ENCODE measurements around the gene BCR.
"Not testable (repeated sequence)": the region's sequence is repeated elsewhere in the genome, so short reads cannot be mapped to it uniquely, and the experiment has no call there.

The BCR gene

DNA sequence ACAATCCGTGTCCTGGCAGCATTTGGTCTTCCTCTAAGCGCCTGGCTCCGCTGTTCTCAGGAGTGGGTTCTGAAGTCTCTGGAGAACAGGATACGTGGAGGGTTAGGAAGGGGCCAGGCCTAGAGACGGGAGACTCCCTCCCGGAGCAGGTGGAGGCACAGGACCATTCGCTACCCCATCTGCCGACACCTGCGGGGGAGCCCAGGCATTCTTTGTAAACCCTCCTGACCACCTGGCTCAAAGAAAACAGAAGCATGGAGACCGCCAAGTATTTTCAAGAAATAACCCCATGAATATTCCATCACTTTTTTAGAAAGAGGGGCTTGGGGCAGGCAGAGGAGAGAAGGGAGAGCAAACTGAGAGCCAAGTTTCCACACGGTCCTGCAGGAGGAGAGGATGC lies 136.3 kb downstream of the BCR start:
- DNase-seq (ENCODE audit: low spot score) = not testable (repeated sequence)

GRCh38 chr22:23318316-23318715 lies 138.0 kb downstream of the BCR start:
- not testable (repeated sequence) for DNase-seq (ENCODE audit: low spot score)

GRCh38 chr22:23322497-23323080 lies 142.3 kb downstream of the BCR start:
- DNase-seq (ENCODE audit: low spot score) = not testable (repeated sequence)

GRCh38 chr22:23323960-23324688 lies 143.8 kb downstream of the BCR start:
- not testable (repeated sequence) for DNase-seq (ENCODE audit: low spot score)

GRCh38 chr22:23325183-23325582 lies 144.9 kb downstream of the BCR start:
- no peak for DNase-seq (ENCODE audit: low spot score)

DNA sequence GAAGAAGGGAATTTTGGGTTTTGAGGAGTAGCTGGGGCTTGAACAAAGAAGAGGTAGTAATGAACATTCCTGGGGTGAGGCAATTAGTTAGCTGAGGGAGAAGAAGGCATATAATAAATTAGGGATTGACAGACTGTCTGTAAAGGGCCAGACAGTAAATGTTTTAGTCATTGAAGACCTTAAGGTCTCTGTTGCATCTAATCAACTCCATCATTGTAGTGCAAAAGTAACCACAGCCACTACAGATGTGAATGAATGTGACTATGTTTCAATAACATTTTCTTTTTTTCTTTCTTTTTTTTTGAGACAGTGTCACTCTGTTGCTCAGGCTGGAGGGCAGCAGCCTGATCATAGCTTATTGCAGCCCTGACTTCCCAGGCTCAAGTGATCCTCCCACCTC lies 153.5 kb downstream of the BCR start:
- not testable (repeated sequence) for DNase-seq (ENCODE audit: low spot score)

GRCh38 chr22:23337672-23338071 lies 157.4 kb downstream of the BCR start:
- DNase-seq (ENCODE audit: low spot score) = not testable (repeated sequence)

GRCh38 chr22:23341942-23342695 lies 161.8 kb downstream of the BCR start:
- not testable (repeated sequence) for DNase-seq (ENCODE audit: low spot score)

DNA sequence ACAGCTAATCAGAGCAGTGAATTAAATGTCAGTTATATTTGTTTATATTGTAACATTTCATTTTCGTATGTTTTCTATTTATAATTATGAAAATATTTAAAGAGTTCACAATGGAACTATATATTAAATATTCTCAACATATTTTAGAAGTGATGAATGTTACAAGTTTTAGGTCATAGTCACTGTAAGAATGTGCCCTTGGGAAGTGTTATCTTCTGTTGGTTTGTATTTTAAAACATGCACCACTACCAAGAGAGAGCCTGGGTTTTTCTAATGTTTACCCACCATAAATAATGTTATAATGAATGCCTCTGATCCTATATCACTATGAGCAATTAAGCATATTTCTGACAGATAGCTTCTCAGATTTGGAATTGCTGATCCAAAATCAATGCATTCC lies 171.0 kb downstream of the BCR start:
- no peak for DNase-seq (ENCODE audit: low spot score)

GRCh38 chr22:23353004-23353403 lies 172.7 kb downstream of the BCR start:
- DNase-seq (ENCODE audit: low spot score) = no peak

DNA sequence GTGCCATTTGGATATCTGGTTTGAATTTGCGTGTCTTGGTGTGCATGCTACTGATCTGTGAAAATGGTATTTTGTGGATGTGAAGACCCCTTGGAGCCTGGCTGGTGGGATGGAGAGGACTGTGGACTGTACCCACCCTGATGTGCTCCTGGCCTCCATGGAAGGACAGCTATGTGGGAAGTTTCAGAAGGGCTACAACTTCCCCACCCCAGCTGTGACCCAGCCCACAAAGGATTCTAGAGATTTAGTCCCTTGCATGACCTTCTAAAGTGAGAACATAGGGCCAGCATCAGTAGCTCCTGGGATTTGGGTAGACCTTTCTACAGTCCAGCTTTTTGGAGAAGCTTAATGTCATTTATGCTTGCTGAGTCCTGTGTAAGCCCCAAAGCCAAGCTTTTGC lies 173.4 kb downstream of the BCR start:
- no peak for DNase-seq (ENCODE audit: low spot score)

GRCh38 chr22:23356094-23356493 lies 175.8 kb downstream of the BCR start:
- DNase-seq (ENCODE audit: low spot score) = no peak

DNA sequence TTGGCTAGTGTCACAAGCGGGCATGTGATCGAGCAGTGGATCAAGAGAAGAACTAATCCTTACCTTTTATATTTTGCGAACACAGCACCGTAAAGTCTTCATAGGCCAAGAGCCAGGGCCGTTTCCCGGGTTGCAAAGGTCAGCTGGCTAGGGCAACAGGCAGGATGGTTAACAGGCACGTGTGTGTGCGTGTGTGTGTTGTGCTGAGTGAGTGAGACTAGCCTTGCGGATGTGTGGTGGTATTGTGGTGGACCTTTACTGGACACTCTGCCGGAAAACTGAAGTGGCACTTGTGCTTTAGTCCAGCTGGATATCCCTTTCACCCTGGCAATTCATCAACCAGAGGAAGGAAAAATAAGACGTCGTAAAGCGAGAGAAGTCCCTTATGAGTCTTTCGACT lies 176.7 kb downstream of the BCR start:
- DNase-seq (ENCODE audit: low spot score) = no peak

- no peak for DNase-seq (ENCODE audit: low spot score)
Measured at GRCh38 chr22:23359583-23360123, 179.3 kb downstream of the BCR start.

DNA sequence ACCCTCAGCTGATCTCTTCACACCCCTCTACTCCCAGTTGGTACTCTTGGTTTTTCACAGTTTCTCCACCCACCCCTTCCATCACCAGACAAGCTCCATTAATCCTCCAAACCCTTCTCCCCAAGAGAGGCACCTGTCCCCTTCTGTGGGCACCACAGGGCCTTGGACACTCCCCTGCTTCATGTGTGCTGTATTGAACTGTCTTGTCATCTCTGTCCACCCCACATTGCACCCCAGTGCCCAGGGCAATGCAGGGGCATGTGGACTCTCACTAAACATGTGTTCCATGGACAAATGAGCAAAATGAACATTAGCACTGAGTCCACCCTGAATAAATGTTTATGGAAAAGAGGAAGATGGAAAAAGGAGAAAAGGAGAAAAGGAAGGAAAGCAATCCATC lies 181.4 kb downstream of the BCR start:
- DNase-seq (ENCODE audit: low spot score) = no peak

- no peak for DNase-seq (ENCODE audit: low spot score)
Measured at GRCh38 chr22:23363683-23364082, 183.4 kb downstream of the BCR start.

DNA sequence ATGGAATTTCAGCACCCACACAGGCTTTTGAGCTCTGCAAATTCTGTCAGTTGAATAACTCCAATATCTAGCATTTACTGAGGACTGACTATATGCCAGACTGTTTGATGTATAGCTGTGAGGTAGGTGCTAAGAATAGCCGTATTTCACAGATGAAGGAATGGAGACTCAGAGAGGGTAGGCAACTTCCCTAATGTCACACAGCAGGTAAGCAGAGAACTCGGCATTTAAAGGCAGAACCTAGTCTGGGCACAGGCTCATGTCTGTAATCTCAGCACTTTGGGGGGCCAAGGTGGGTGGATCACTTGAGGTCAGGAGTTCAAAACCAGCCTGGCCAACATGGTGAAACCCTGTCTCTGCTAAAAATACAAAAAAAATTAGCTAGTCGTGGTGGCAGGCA lies 184.1 kb downstream of the BCR start:
- DNase-seq (ENCODE audit: low spot score) = no peak

GRCh38 chr22:23365524-23365923 lies 185.2 kb downstream of the BCR start:
- no peak for DNase-seq (ENCODE audit: low spot score)

GRCh38 chr22:23365961-23366360 lies 185.7 kb downstream of the BCR start:
- DNase-seq (ENCODE audit: low spot score) = no peak

DNA sequence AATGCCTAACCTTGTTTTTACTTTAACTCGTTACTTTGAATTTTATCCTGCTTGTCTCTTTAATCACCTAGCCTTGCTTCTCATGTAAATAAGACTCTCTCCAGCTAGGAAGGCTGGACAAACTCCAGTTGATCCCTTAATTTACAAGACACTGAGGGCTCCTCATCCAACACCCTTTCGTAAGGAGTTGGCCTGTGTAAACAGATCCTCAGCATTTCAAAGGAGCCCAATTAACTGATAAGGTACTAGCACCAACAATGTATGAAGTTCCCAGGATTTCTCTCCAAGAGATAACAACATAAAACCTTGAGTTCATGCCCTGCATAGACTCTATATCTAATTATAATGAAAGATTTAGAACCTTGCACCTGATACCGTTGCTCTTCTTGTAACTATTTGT lies 186.9 kb downstream of the BCR start:
- not testable (repeated sequence) for DNase-seq (ENCODE audit: low spot score)

Measured in Ammon's horn (tissue), 1 donor.